ENCODE results near the gene DNAH5. TPM values are rescaled to one million over a fixed set of nuclear protein-coding genes. Genes with fewer than 3 reads are reported as not detected.
A peak's percentile ranks its signal among the peaks of the same experiment; 100 is the strongest.
"Not testable (repeated sequence)": the region's sequence is repeated elsewhere in the genome, so short reads cannot be mapped to it uniquely, and the experiment has no call there.

DNAH5 gene
- total RNA-seq, 1 experiment from 2014 or later, result 0.14 TPM

- peak; percentile 75 to 82 for TF ChIP-seq CTCF (IDR thresholded peaks at IDR 0.05; ENCODE audit: insufficient read depth in 1 of 2, low read depth in 1 of 2, low read length in 1 of 2, severe bottlenecking in 1 of 2, unreplicated experiment in 1 of 2)
- BruUV-seq (replicated peaks), result no TSS peak
- ChIA-PET POLR2A (interaction anchor here (0.7 kb wide), 2 partner anchors 158 to 1030 kb away, joined by 6 to 7 read pairs; no protein-coding TSS in a partner anchor), CTCF (interaction anchor here (2.0 kb wide), 1 partner anchor 282 kb away, joined by 6 read pairs; no protein-coding TSS in a partner anchor)
- Histone ChIP-seq H3K27me3 (replicated peaks; ENCODE audit: control insufficient read depth, insufficient read depth, low read length) (no peaks in the 10 kb centered on the region; the same call in 1 of the 2 replicates), H3K9me3 (no peaks in the 10 kb centered on the region), H3K4me3 (ENCODE audit: low read depth, low read length) (no peak overlapping the region), H3K4me1 (no peaks in the 10 kb centered on the region), H3K36me3 (ENCODE audit: control insufficient read depth, insufficient read depth, low read length) (no peaks in the 10 kb centered on the region)
- intact Hi-C loops (cut with micrococcal nuclease; ENCODE audit: unreplicated experiment), result loop anchor here (1.0 to 5.0 kb wide), 8 partner anchors 48 to 659 kb away; partner anchors contain the start of gene TRIO
- peak; percentile 52 to 68 for DNase-seq
- Mint-ChIP-seq H3K9me3 (ENCODE audit: unreplicated experiment) (no peaks in the 10 kb centered on the region), H3K4me1 (ENCODE audit: low read depth, unreplicated experiment) (no peaks in the 10 kb centered on the region), H3K4me3 (ENCODE audit: unreplicated experiment) (no peak overlapping the region), H3K36me3 (ENCODE audit: insufficient read depth, unreplicated experiment) (no peaks in the 10 kb centered on the region), H3K27ac (ENCODE audit: unreplicated experiment) (no peak overlapping the region), H3K27me3 (ENCODE audit: insufficient read depth, unreplicated experiment) (no peaks in the 10 kb centered on the region)
Observed at GRCh38 chr5:13987843-13988464, 43.5 kb upstream of the DNAH5 start.

- POLR2A ChIA-PET, result no interaction called here
- H3K4me3 Mint-ChIP-seq (ENCODE audit: unreplicated experiment), result no peak overlapping the region
- BruUV-seq (replicated peaks), result no TSS peak
Observed at GRCh38 chr5:13985731-13986418, 41.4 kb upstream of the DNAH5 start.

GRCh38 chr5:13984888-13985287 is 40.4 kb upstream of the DNAH5 start:
- H3K4me1 ChIP-seq; POLR2A ChIA-PET; DNase-seq; H3K4me3 Mint-ChIP-seq (ENCODE audit: unreplicated experiment); H3K27me3 ChIP-seq (replicated peaks; ENCODE audit: control insufficient read depth, insufficient read depth, low read length); H3K36me3 ChIP-seq (ENCODE audit: control insufficient read depth, insufficient read depth, low read length); H3K9me3 ChIP-seq; H3K4me1 Mint-ChIP-seq (ENCODE audit: low read depth, unreplicated experiment); H3K9me3 Mint-ChIP-seq (ENCODE audit: unreplicated experiment); H3K4me3 ChIP-seq (ENCODE audit: low read depth, low read length); CTCF ChIA-PET; BruUV-seq (replicated peaks); H3K27ac Mint-ChIP-seq (ENCODE audit: unreplicated experiment); H3K36me3 Mint-ChIP-seq (ENCODE audit: insufficient read depth, unreplicated experiment); H3K27me3 Mint-ChIP-seq (ENCODE audit: insufficient read depth, unreplicated experiment): not testable (repeated sequence)
- intact Hi-C loops (cut with micrococcal nuclease; ENCODE audit: unreplicated experiment), result loop anchor here (5.0 kb wide), 5 partner anchors 107 to 662 kb away; partner anchors contain the start of gene TRIO

More at GRCh38 chr5:13985731-13986418, 41.4 kb upstream of the DNAH5 start:
- Histone ChIP-seq H3K27me3 (replicated peaks; ENCODE audit: control insufficient read depth, insufficient read depth, low read length) (no peaks in the 10 kb centered on the region), H3K4me3 (ENCODE audit: low read depth, low read length) (no peak overlapping the region), H3K36me3 (ENCODE audit: control insufficient read depth, insufficient read depth, low read length) (no peaks in the 10 kb centered on the region), H3K4me1 (no peaks in the 10 kb centered on the region), H3K9me3 (no peaks in the 10 kb centered on the region)
- H3K9me3 Mint-ChIP-seq (ENCODE audit: unreplicated experiment), result no peaks in the 10 kb centered on the region
- CTCF ChIA-PET, result interaction anchor here (2.0 kb wide), 1 partner anchor 284 kb away, joined by 6 read pairs; no protein-coding TSS in a partner anchor
- no peaks in the 10 kb centered on the region for H3K27me3 Mint-ChIP-seq (ENCODE audit: insufficient read depth, unreplicated experiment)
- no peaks in the 10 kb centered on the region for H3K36me3 Mint-ChIP-seq (ENCODE audit: insufficient read depth, unreplicated experiment)
- intact Hi-C loops (cut with micrococcal nuclease; ENCODE audit: unreplicated experiment), result loop anchor here (5.0 kb wide), 5 partner anchors 106 to 661 kb away; partner anchors contain the start of gene TRIO
- H3K4me1 Mint-ChIP-seq (ENCODE audit: low read depth, unreplicated experiment), result no peaks in the 10 kb centered on the region
- TF ChIP-seq CTCF (IDR thresholded peaks at IDR 0.05; ENCODE audit: insufficient read depth in 1 of 2, low read depth in 1 of 2, low read length in 1 of 2, severe bottlenecking in 1 of 2, unreplicated experiment in 1 of 2), result no peak
- H3K27ac Mint-ChIP-seq (ENCODE audit: unreplicated experiment), result no peak overlapping the region
- no peak for DNase-seq
